Nucleus accumbens (tissue), 56 donors: Measurements from ENCODE around the gene PSMB1.

Experiments used
- DNase-seq, 56 donors: peaks; one replicate each; lab custom pipeline; 2025; lab: John Stamatoyannopoulos, UW

Gene PSMB1

GRCh38 chr6:170552765-170553533 lies at the start of gene PSMB1:
Gene PSMB1, minus strand, starts transcription at chr6:170553307. Its CDS starts 65 bp downstream, at chr6:170553242.
- DNase-seq = peak; percentile 55 to 98 (median 91)

- no peak for DNase-seq
Observed at GRCh38 chr6:170597278-170597677, 44.2 kb upstream of the PSMB1 start.

GRCh38 chr6:170596426-170596825 lies 43.3 kb upstream of the PSMB1 start:
- no peak for DNase-seq

GRCh38 chr6:170590725-170591124 lies 37.6 kb upstream of the PSMB1 start:
- no peak for DNase-seq

- peak in 1 of 56 donors; percentile 33 for DNase-seq
Observed at GRCh38 chr6:170584954-170585498, 31.9 kb upstream of the PSMB1 start.

GRCh38 chr6:170584181-170584953 lies 31.3 kb upstream of the PSMB1 start, which contains the start of gene PDCD2:
Gene PDCD2, minus strand, starts transcription at chr6:170584637. Its CDS starts 56 bp downstream, at chr6:170584581.
- peak; percentile 53 to 96 (median 85) for DNase-seq

GRCh38 chr6:170583756-170584180 lies 30.7 kb upstream of the PSMB1 start:
- peak in 2 of 56 donors; percentile 20 to 31 for DNase-seq

- no peak for DNase-seq
Observed at GRCh38 chr6:170578909-170579308, 25.8 kb upstream of the PSMB1 start.

GRCh38 chr6:170575250-170575649 lies 22.1 kb upstream of the PSMB1 start:
- no peak for DNase-seq

- DNase-seq = no peak
Observed at GRCh38 chr6:170572704-170573466, 19.8 kb upstream of the PSMB1 start.

GRCh38 chr6:170564936-170565530 lies 11.9 kb upstream of the PSMB1 start:
- DNase-seq = no peak

- DNase-seq = no peak
Observed at GRCh38 chr6:170561555-170561954, 8.4 kb upstream of the PSMB1 start.

- DNase-seq = no peak
Observed at GRCh38 chr6:170555305-170555704, 2.2 kb upstream of the PSMB1 start.

GRCh38 chr6:170554796-170555137 lies 1.7 kb upstream of the PSMB1 start:
- DNase-seq = peak in 1 of 56 donors; percentile 42

- peak; percentile 70 to 99 (median 96) for DNase-seq
Observed at GRCh38 chr6:170554013-170554795, 1.1 kb upstream of the PSMB1 start, which contains the start of gene TBP. Gene TBP, plus strand, starts transcription at chr6:170554369. Its CDS starts 2,661 bp downstream, at chr6:170557030.

- peak in 10 of 56 donors; percentile 35 to 76 (median 63) for DNase-seq
Observed at GRCh38 chr6:170553534-170554012, 466 bp upstream of the PSMB1 start.

GRCh38 chr6:170545405-170545804 lies 7.7 kb downstream of the PSMB1 start:
- DNase-seq = no peak

- peak in 18 of 56 donors; percentile 1 to 60 (median 20) for DNase-seq
Observed at GRCh38 chr6:170542031-170542719, 10.9 kb downstream of the PSMB1 start.
